AML-193 (cell line): Measurements from ENCODE around the gene CCL3.
"Not testable (repeated sequence)": the region's sequence is repeated elsewhere in the genome, so short reads cannot be mapped to it uniquely, and the experiment has no call there.

Experiments
- DNase-seq, 2 experiments: peaks; one replicate each; lab custom pipeline; 2025; lab: John Stamatoyannopoulos, UW

The CCL3 gene

GRCh38 chr17:36086791-36087190 is 3.2 kb downstream of the CCL3 start:
- DNase-seq, result no peak

- DNase-seq, result peak; percentile 93 to 94
These were observed 4.2 kb downstream of the CCL3 start for GRCh38 chr17:36085765-36086164.

GRCh38 chr17:36083691-36084090 is 6.3 kb downstream of the CCL3 start:
- DNase-seq, result peak in 1 of 2 experiments; percentile 17

- peak; percentile 99 to 100 for DNase-seq
These were observed 7.3 kb downstream of the CCL3 start for GRCh38 chr17:36082482-36083120.

GRCh38 chr17:36081681-36082471 is 8.1 kb downstream of the CCL3 start:
- DNase-seq, result not testable (repeated sequence)

DNA sequence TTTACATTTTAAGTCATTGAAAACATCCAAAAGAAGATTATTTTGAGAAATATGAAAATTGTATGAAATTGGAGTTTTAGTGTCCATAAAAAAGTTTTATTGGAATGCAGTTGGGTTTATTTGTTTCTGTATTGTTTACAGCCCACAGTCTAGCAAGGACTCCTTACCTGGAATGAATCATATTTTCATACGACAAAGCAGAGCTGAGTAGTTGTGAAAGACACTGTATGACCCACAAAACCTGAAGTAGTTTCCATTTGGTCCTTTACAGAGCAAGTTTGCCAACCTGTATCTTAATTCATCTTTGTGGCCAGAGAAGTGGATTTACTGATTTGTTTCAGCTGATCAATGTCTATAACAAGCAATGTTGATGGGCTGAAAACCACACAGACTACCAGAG is 15.6 kb downstream of the CCL3 start:
- no peak for DNase-seq

DNA sequence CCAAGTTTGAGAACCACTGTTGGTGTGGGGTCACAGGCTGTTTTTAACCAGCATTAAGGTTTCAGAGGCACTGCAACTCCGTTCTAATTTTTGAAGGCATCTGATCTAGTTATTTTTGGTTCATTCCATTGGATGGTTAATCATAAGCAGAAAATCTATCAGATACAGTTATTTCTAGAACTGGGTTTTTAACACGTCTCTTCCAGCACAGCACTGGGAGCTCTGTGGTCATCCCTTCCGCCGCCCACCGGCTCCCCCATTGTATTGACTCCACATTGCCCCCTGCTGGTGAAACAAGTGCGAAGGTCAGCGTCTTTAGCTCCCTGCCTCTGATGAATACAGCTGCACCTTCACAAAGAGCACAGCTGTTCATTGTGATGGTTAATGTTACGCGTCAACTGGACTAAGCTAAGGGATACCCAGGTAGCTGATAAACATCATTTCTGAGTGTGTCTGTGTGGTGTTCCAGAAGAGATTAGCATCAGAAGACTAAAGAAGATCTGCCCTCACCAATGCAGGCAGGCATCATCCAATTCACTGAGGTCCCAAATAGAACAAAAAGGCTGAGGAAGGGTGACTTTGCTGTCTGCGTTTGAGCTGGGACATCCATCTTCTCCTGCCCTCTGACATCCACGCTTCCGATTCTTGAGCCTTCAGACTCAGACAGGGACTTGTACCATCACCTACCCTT is 17.4 kb downstream of the CCL3 start:
- DNase-seq, result peak; percentile 36 to 46

- DNase-seq, result no peak
These were observed 18.2 kb downstream of the CCL3 start for GRCh38 chr17:36071751-36072150.

DNA sequence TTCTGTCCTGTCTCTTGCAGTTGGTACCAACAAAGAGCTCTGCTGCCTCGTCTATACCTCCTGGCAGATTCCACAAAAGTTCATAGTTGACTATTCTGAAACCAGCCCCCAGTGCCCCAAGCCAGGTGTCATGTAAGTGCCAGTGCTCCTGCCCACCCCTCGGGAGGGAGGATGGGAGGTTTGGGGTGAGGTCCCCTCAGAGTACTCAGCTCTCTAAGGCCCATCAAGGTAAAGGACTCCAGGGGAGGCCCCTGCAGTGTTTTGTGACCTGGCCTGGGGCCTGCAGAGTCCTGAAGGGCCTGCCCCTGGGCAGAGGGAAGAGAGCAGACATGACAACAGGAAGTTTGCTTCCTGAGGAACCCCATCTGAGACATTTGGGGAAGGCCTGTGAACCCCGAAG is 19.5 kb downstream of the CCL3 start:
- no peak for DNase-seq

GRCh38 chr17:36069136-36069535 is 20.8 kb downstream of the CCL3 start:
- no peak for DNase-seq

DNA sequence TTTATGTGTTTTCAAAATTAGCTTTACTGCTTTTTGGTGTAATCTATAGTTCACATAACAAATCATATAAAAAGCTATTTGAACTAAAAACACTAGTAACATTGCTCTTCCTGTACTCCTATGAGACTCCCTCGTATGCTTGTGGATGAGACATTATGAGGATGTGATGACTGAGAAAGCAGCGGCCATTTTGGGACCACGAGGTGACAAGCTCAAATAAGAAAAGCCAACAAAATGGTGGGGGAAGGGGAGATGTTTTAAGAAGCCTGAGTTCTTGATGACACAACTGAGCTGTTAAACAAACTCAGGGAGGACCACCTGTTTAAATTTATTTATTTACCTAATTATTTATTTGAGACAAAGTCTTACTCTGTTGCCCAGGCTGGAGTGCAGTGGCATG is 21.4 kb downstream of the CCL3 start:
- no peak for DNase-seq

- no peak for DNase-seq
These were observed 23.5 kb downstream of the CCL3 start for GRCh38 chr17:36066365-36066985.

- DNase-seq, result no peak
These were observed 26.0 kb downstream of the CCL3 start, which contains the start of gene CCL18 for GRCh38 chr17:36063786-36064541. Gene CCL18 (plus strand): TSS chr17:36064272. CDS start chr17:36064343, 71 bp downstream.

DNA sequence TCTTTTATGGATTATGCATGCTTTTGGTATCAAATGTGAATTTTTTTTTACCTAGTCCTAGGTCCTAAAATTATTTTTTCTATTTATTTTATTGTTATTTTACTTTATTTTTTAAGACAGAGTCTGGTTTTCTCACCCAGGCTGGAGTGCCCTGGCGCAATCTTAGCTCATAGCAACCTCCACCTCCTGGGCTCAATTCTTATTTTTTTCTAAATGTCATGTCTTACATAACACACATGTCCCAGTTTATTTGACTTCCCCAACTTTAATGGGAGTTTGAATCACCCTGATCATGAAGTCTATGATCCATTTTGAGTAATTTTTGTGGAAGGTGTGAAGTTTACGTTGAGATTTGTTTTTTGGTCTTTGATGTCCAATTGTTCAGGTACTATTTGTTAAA is 29.1 kb downstream of the CCL3 start:
- DNase-seq, result no peak

GRCh38 chr17:36059406-36059805 is 30.5 kb downstream of the CCL3 start:
- no peak for DNase-seq

DNA sequence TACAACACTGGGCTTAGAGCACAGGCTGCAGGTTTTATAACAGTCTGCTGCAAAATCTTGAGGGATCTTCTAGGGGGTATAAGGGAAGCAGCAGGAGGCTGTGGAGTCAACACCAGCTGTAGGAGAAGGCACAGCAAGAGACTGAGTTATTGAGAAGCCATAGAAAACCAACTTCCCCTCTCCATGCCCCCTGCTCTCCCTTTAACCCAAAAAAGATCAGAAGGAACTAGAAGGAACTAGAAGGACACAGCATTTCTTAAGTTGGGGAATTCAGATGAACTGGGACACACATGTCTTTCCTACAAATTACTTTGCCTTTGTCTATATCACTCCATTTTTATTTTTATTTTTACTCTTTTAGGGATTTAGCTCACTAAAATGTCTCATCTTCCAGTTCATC is 32.0 kb downstream of the CCL3 start:
- no peak for DNase-seq

DNA sequence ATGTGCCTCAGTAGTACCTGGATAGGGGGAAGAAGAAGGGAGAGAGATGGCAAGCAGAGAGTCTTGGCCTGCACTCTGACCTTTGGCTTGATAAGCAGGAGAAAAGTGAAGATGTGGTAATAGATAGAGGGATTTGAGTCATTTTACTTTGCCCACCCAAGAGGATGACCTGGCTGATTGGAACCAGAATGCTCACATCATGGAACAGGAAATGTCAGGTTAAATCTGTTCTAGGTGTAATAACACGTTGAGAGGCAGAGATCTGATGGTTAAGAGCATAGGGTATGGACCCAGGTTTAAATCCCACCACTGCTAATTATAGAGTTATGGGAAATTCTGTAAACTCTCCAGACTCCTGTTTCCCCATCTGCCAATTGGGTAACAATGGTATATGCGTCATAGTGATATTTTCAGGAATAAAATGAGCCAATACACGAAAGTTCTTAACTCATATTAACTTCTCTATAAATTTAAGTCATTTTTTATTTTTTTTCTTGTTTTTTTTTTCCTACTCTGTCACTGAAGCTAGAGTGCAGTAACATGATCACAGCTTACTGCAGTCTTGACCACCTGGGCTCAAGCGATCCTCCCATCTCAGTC is 33.9 kb downstream of the CCL3 start:
- no peak for DNase-seq

GRCh38 chr17:36055171-36055570 is 34.8 kb downstream of the CCL3 start:
- DNase-seq, result no peak

GRCh38 chr17:36049643-36050042 is 40.3 kb downstream of the CCL3 start:
- no peak for DNase-seq

- no peak for DNase-seq
These were observed 41.9 kb downstream of the CCL3 start for GRCh38 chr17:36048066-36048465.
